NCI-H1105 (cell line): ENCODE measurements around the gene ADRA2B.

Experiments
- DNase-seq: peaks from one replicate; lab custom pipeline; 2025; lab: John Stamatoyannopoulos, UW

ADRA2B gene

DNA sequence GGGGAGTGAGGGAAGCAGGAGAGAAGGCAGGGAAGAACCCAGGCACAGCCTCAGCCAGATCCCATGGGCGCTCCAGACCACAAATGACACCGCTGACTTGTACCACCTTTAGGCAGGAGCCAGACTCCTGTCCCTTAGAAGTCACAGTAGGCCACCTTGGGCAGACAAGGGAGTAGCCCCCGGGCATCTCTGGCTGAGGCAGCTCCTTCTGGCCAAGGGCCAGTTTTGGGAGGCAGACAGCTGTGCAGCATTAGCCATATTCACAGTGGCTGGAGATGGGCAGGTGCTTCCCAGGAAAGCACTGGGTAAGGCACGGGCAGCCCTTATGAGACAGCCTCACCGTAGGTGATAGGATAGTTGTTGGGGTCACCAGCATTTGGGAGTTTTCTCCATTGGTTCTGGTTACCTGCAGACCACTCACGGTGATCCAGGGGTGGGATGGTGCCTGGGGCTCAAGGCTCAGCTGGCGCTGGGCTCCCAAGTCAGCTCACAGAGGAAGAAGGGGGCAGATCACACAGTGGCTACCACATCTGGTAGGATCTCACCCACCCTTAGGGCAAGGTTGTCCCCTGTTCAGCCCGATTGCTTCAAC is 19.9 kb upstream of the ADRA2B start:
- peak; percentile 9 for DNase-seq

DNA sequence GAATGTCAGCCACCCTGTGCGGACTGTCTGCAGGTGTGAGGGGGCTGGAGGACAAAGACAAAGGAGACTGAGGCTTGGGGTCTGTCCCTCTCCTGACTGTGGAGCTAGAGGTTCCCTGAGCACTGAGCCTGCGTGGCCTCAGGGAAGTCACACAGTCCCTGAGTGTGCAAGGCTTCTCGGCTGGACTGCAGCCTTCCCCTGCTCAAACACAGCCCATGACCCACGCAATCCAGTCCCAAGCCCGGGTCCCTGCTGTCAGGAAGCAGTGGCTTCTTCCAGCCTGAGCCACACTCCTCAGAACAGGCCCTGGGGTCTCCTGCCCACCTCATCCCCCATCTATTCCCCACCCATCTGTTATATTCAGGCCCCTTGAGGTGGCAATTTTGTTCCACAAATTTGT is 19.2 kb upstream of the ADRA2B start:
- DNase-seq, result no peak

DNA sequence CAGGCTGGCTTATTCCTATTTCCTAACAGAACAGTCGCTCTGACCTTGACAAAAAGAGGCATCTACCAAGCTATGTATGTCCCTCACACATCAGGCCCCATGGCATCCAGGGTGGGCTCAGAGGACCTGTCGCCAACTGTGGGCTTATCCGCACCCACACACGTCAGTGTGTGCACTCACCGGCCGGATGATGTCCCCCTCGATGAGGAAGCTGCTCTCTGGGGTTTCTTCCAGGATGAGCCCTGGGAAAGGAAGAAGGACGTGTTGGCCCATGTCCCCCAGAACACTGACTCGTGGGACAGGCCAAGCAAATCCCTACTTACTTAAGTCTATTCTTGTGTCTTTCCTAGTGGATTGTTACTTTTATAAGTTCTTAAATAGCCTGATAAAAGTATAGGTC is 18.8 kb upstream of the ADRA2B start:
- DNase-seq, result no peak

DNA sequence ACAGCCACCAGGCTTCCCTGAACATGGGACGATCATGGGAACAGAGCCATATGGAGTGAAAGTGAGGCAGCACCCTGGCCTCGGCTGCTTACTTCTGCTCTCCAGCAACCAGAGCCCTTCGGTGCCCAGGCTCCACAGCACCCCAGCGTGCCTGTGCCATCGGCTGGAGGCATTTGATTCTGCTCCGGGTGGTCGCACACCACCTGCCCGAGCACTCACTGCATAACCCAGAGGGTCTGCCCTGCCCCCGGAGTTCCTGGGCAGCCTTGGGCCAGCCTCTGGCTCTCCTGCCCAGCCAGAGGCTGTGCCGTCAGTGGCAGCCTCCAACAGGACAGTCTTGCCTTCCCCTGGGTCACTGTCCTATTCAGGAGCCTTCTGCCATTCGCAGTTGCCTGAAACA is 18.1 kb upstream of the ADRA2B start:
- no peak for DNase-seq

DNA sequence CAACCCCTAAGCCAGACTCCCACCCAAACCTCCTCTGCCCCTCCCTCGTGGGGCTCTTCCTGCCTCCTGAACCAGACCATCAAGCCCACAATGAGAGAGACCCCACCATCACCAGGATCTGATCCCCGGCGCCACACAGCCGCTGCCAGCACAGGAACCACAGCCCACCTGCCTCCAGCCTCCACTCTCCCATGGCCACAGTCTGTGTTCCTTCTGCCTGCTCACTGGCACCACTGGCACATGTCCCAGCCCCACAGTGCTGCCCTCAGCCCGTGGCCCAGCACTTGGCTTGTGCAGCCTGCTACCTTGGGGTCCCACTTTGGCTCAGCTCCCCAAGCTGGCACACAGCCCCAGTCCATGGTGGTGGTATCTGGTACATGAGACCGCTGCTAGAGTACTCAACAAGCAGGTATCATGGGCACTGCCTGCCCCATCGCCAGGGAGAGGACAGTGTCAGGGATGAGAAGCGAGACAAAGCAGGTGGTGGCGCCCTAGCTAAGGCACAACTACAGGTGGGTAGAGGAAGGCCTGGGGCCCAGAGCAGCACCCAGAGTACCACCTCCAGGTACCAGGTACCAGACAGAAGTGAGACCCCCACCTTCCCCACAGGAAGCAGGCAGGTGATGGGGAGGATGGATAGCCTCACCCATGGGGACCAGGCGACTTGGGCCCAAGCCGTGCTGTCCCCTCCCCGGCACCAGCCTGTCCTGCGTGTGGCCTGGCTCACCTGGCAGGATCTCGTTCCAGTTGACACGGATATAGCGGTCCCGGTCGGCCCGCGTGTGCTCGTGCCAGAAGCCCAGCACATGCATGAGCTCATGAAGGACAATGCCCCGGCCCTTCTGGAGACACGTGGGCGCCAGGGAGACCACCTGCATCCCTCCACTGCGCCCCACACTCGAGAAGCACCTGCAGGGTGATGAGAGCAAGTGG is 15.7 kb upstream of the ADRA2B start:
- no peak for DNase-seq

DNA sequence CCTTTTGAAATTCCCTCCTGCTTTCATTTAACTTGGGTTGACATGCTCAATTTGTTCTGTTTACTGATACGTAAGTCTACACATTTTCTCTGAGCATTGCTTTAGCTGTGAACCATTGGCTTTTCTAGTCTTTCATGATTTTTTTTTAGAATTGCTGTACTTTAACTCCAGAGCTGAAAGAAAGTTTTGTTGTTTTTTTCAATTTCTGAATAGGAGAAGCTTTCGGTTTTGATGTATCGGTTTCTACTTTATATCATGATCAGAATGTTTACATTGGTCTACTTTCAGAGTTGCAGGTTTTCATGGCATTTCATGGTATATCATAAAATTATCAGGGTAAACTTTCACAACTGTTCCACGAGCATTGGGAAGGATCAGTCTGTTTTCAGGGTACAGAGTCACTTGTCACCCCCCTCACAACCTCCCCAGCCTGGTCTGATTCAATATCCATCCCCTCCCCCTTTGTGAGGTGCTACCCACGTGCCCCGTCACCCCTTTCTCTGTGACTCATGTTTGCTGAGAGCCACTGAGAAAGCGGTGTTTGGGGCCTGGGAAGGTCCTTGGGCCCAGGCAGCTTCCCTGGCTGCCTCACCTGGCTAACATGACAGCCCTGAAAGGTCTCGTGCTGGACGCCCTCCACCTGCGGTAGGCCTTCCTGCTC is 14.9 kb upstream of the ADRA2B start:
- no peak for DNase-seq

DNA sequence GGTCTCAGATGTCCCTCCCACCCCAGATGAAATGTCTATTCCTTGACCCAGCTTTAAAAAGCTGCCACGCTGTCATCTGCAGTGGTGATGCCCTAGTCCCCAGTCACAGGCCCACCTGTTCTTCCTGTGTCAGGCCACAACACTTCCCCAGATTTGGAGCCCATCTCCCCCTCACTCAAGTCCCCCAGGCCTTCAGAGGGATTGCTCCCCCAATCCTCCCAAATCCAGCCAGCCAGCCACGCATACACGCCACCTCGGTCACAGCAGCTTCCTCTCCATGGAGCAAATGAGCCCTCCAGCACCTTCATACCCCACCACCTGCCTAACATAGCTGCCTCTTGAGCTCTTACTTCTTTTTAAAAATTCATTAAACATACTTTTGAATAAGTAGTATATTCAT is 14.1 kb upstream of the ADRA2B start:
- DNase-seq, result no peak

DNA sequence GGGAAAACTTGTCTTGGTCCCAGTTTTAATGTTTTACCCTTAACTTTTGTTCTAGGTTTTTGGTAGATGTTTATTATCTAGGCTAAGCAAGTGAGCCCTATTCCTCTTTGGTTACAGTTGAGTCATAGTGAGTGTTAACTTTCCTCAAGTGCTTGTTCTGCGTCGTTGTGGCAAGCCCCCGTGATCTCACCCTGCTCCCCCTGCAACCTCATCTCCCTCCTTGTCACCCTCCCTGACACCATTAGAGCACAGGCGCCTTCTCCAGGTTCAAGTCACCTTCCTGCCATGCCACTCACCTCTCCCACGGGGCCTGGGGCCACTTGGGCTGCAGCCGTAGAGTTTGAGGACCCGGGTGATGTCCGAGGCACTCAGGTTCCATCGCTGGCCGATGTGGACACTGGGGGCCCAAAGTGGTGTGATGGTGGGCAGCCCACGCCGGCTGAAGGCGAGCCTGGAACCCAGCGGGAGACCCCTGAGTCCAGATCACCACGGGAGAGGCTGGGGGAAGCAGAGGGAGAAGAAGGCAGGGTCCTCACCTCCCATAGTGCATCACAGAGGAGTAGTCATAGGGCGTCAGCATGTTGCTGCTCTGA is 13.3 kb upstream of the ADRA2B start:
- DNase-seq, result no peak

DNA sequence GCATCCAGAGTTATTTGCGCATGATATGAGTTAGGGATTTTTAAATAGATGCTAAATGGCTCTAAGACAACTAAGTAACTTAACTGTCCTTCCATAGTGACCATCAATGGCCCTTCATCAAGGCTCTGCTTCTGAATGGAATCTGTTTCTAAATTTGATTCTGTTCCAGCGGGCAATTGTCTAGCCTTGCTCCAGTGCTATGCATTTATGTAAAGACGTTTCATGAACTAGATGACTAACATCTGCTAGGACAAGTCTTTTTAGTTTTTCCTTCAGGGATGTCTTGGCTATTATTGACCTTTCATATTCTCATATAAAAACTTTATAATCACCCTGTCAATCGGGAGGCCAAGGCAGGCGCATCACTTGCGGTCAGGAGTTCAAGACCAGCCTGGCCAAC is 12.1 kb upstream of the ADRA2B start:
- no peak for DNase-seq

DNA sequence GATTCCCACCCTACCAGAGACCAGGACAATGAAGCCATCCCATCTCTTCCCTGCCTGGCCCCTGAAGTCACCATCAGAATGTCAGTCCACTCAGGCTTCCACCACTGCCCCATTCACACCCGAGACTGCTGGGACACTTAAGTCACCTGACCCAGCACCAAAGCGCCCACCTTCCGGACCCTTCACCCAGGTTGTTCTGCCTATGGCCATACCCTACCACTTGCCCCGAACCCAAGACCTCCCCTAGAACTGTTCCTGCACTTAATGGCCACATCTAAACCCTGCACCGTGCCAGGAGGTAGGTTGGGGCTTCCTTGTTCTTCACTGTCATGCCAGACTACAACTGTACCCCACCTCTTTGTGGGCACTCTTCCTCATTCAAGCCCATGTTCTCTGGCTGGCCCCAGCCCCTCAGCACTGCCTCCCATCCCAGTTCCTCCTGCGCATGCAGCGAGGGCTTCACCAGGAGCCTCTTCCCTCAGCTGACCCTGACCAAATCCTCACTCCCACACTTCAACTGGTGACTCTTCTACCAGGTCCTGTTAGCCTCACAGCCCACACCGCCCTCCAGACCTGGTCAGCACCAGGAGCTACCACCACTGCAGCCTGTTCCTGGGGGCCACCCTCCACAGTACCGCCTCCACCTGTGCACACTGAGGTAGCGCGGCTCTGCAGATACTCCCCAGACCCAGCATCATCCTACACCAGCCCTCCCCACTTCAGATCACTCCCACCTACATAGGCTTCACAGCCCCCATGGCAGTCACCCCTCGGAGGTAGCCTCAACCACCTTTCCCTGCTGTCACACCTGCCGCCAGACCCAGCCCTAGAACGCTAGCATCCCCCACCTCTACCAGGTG is 8.3 kb upstream of the ADRA2B start:
- DNase-seq, result no peak

DNA sequence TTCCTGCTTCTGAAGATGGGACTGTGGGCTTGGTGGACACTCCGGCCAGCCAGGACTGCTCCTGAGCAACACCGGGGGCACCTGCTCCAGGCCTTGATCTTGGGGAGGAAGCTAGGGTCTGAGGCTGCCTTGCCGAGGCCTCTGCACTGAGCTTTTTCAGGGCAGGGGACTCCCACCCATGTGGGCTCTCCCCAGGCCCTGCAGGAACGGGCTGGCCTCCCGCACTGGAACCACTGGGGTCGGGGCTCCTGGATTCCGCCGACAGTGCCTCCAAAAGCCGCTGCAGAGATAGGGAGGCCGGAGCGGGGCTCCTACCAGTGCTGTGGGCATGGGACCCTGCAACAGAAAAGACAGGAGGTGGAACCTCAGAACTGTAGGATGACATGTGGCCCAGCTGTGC is 7.6 kb upstream of the ADRA2B start:
- no peak for DNase-seq

DNA sequence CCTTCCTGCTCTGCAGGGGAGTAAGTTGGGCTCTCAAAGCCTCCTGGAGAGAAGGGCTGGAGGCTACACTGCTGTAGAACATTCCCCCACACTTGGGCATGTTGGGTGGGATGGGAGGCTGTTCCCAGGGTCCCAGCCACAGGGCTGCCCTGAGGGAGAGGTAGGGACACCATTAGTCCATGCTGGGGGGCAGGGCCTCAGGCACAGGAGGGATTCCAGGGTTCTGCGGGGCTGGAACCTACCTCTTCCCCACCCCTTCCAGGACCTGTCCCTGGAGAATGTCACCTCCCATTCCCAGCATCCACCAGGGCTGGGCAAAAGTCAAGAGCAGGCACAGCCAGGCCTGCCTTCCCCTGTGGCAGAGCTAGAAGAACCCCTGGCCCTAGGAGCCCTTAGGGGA is 6.9 kb upstream of the ADRA2B start:
- no peak for DNase-seq

DNA sequence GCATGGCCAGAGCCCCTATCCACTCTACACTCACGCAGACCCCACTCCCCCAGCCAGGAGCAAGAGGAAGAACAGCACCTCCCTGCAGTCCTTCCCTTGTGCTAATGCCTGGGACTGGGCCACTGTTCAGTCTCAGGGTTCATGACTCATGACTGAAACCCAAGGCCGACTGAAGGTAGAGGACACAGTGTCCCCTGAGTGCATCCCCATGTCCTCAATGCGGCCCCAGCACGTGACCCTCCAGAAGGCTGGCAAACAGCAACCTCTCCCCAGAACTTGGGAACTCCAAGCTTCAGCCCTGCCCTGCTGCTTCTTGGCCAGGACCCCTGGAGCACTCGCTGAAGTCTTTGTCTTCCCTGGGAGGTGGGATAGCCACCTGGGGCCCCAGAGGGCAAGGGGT is 6.0 kb upstream of the ADRA2B start:
- DNase-seq, result no peak

DNA sequence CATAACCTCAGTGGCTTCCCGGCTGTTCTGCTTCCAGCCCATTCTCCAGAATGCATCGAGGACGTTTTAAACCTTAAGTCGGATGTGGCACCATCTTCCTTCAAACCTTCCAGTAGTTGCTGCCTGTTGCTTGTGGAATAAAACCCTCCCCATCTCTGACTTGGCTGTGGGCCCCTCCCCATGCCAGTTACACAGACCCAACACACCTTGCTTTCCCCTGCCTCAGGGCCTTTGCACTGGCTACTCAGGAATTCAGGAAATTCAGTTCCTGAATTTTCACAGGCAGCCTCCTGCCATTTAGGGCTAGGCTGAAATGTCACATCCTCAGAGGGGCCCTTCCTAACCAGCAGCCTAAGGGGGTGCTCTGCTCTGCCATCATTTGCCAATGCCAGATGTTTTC is 5.0 kb upstream of the ADRA2B start:
- DNase-seq, result no peak

DNA sequence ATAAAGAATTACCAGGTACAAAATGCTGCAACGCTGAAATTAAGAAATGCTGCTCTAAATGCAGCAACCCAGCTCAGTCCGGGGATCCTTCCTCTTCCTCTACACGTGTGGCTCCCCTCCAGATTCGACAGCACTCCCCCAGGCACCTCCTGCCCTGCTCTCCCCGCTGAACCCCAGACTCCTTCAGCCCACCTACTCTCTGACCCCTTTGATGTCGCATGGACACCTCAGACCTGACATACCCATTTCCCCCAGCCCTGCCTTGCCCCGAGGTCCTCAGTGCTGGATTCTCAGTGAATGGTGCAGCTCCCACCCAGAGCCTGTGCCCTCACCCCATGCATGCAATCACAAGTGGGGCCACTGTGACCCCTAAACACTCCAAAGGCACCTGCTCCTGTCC is 4.6 kb upstream of the ADRA2B start:
- no peak for DNase-seq

DNA sequence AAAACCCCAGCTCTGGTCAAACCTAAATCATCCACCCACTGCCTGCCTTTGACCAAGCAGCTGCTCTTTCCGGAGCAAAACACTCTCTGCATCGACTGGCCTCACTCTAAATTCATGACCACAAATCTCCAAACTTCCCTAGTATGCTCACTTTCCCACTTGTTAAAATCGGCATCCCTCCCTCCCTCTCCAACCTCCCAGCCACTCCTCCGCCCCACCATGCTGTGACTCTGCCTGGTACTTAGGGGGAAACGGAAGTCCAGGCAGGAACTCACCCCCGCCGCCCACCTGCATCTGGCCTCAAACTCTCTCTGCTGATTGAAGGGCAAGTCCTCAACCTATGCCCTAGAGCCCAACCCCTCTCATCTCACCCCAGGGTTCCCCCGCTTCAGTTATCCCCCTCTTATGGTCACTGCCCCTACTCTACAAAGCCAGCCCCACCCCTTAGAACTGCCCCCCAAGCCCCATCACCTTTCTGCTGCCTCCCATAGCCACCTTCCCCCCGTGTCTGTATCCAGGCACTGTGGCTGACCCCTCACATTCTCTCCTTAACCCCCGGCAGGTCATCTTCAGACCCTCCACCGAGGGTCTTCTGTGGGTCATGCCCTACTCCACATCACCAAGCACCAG is 3.8 kb upstream of the ADRA2B start:
- DNase-seq, result no peak

DNA sequence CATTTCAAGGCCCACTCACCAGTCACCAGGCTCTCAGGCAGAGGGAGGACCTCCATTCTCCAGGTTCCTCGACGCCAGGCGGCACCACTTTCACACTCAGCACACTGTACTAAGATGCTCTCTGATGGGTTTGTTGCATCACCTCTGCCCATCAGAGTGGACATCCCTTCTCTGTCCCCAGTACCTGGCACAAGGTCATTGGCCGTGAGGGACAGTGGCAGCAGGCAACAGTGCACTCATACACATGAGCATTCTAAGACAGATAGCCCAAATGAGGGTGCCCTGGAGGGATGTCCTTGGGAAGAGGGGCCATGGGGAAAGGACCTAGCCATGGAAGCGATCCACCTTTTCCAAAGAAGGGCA is 3.0 kb upstream of the ADRA2B start:
- no peak for DNase-seq

DNA sequence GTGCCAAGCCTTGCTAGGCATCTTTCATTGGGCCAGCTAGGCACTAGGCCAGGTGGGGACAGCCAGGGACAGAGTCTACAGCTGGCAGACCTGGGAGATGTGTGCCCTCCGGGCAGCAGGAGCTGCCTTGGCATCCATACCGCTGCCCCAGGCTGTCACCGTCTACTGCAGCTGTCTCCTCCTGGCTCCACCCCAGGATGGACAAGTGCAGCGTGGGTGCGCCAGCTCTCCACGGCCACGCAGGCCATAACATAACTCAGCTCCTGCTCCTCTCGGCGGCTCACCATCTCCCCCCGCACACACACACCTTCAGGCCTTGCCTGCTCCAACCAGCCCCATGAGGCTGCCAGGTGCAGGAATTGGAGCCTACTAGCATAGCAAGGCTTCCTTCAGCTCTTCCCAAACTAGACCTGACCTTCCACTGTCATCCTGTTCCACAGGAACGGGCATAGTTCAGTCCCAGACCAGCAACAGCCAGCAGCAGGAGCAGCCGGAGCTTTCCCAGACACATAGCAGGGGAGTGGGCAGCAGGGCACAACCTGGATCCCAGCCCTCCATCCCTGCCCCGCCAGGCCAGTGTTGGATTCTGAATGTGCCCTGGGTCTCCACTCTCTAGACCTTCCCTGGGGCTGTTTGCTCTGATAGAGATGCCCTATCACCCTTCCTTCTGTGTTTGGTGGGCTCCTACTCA is 2.5 kb upstream of the ADRA2B start:
- no peak for DNase-seq

DNA sequence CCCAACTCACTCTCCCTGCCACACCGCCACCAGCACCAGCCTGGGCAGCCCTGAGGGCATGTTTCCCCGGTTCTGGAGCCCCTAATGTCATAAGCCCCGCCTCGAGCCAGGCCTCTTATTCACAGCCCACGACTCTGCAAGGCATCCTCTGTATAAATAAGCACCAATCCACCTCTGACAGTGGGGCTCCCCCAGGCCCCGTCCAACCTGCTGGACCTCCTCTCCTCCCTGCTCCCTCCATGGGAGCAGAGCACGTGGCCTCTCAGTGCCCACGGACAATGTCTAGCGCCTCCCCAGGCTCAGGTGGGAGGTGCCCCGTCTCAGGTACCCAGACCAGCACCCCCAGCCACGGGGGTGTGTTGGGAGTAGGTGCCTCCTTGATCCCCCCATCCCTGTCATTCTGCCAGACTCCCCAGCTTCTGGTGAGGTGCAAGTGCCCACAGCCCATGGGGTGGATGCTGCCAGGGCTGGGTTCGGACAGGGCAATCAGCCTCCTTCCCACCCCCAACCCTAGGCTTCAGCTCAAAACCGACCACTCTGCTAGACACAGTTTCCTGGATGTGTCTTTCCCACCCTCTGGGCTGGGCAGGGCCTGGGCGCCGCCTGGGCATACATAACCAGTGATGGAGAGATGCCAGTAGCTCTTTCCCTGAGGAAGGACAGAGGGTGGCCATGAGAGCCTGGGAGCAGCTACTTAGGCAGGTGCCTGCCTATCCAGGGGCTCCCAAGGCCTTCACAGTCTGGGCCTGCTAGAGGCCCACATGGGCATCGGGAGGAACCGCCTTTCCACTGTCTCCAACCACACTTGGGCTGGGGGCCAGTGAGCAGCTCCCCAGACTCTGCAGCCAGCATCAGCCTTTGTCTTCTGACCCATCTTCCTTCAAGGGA is 1.6 kb upstream of the ADRA2B start:
- no peak for DNase-seq
